Common myeloid progenitor, CD34-positive (primary cell): Measurements from ENCODE around the gene DNASE1L2.
A peak's percentile ranks its signal among the peaks of the same experiment; 100 is the strongest.

Source experiments
- CTCF ChIA-PET: fragments of 350-600 bp; sonication (Branson Sonifier 250); formaldehyde crosslinking; loops from one replicate; lab custom pipeline; 2021; ENCODE audit warnings: antibody characterized with exemption; lab: Charles Lee
- POLR2A ChIA-PET: fragments of 350-600 bp; sonication (Branson Sonifier 250); formaldehyde crosslinking; loops from one replicate; lab custom pipeline; 2021; ENCODE audit warnings: antibody characterized with exemption; lab: Charles Lee
- DNase-seq, 3 donors: peaks; one replicate each; pipeline versions ENCODE4 v3.0.0 to v3.0.0-alpha.2; 2013
- H3K27ac ChIP-seq, 2 experiments: 1 replicate in 1 of 2; 2 replicates in 1 of 2; pipeline ENCODE4 v1.7.0; 2013; ENCODE audit warnings: inconsistent platforms in 2 of 2, low read length in 2 of 2, mild to moderate bottlenecking in 2 of 2, low read depth in 1 of 2, moderate library complexity in 1 of 2; ENCODE audit not compliant: severe bottlenecking in 2 of 2, insufficient read depth in 1 of 2, poor library complexity in 1 of 2
- H3K27me3 ChIP-seq, 5 experiments: replicated peaks in 2 of 5; 1 replicate in 3 of 5; 2 replicates in 2 of 5; pipeline versions ENCODE4 v1.6.1 to v1.7.0; 2013; ENCODE audit warnings: low read length in 4 of 5, mild to moderate bottlenecking in 2 of 5, moderate library complexity in 2 of 5, inconsistent platforms in 1 of 5; ENCODE audit not compliant: insufficient read depth in 5 of 5, control insufficient read depth in 4 of 5
- H3K36me3 ChIP-seq, 4 experiments: 1 replicate in 2 of 4; 2 replicates in 2 of 4; pipeline versions ENCODE4 v1.6.1 to v1.7.0; 2013; ENCODE audit warnings: low read length in 3 of 4, control low read depth in 1 of 4, mild to moderate bottlenecking in 1 of 4; ENCODE audit not compliant: control insufficient read depth in 4 of 4, insufficient read depth in 4 of 4
- H3K4me1 ChIP-seq, 4 experiments: 1 replicate in 3 of 4; 2 replicates in 1 of 4; pipeline versions ENCODE4 v1.6.1 to v1.7.1; 2013; ENCODE audit warnings: low read length in 3 of 4, mild to moderate bottlenecking in 3 of 4, control low read depth in 1 of 4, inconsistent platforms in 1 of 4, moderate library complexity in 1 of 4; ENCODE audit not compliant: control insufficient read depth in 4 of 4, insufficient read depth in 4 of 4; ENCODE audit errors: control extremely low read depth in 1 of 4
- H3K4me3 ChIP-seq, 7 experiments: 1 replicate in 4 of 7; 2 replicates in 3 of 7; pipeline versions ENCODE4 v1.5.1 to v1.7.0; 2013; ENCODE audit warnings: mild to moderate bottlenecking in 7 of 7, low read length in 6 of 7, moderate library complexity in 6 of 7, inconsistent platforms in 2 of 7, low read depth in 2 of 7, control low read depth in 1 of 7; ENCODE audit not compliant: insufficient read depth in 4 of 7, control insufficient read depth in 1 of 7; ENCODE audit errors: extremely low read depth in 1 of 7
- H3K9me3 ChIP-seq, 5 experiments: 1 replicate in 4 of 5; 2 replicates in 1 of 5; pipeline versions ENCODE4 v1.6.1 to v1.7.1; 2013; ENCODE audit warnings: low read length in 4 of 5, mild to moderate bottlenecking in 2 of 5, inconsistent platforms in 1 of 5, low read depth in 1 of 5, moderate library complexity in 1 of 5; ENCODE audit not compliant: control insufficient read depth in 4 of 5, insufficient read depth in 2 of 5; ENCODE audit errors: control extremely low read depth in 1 of 5
- WGBS: methylation state at CpG from one replicate; pipeline ENCODE4 v1.1.5; 2013; ENCODE audit not compliant: insufficient coverage; 5-methylcytosine and 5-hydroxymethylcytosine counted together

Gene DNASE1L2

GRCh38 chr16:2206780-2207433, 29.3 kb upstream of the DNASE1L2 start:
- ChIA-PET CTCF (interaction anchor here (0.7 to 1.7 kb wide), 3 partner anchors 9 to 51 kb away, joined by 3 to 4 read pairs (median 3); partner anchors contain the start of gene TRAF7), POLR2A (no interaction called here)
- peaks cover 0 to 22% (median 14%) of the 10 kb centered on the region in 4 experiments for H3K4me1 ChIP-seq

GRCh38 chr16:2207872-2208271, 28.4 kb upstream of the DNASE1L2 start:
- peaks cover 6 to 55% (median 36%) of the 10 kb centered on the region in 4 experiments for H3K36me3 ChIP-seq
- no peak for DNase-seq
- H3K27me3 ChIP-seq, result no peaks in the 10 kb centered on the region
- H3K4me1 ChIP-seq, result peaks cover 0 to 31% (median 18%) of the 10 kb centered on the region in 4 experiments
- ChIA-PET CTCF (no interaction called here), POLR2A (no interaction called here)
- H3K9me3 ChIP-seq, result no peaks in the 10 kb centered on the region
- 100% methylated on average over 4 of the region's 9 CpGs for WGBS
- no peak overlapping the region for H3K4me3 ChIP-seq
- no peak overlapping the region for H3K27ac ChIP-seq

More at GRCh38 chr16:2206780-2207433, 29.3 kb upstream of the DNASE1L2 start:
- Histone ChIP-seq H3K27ac (peak overlapping the region in 1 of 2 experiments; percentile 91), H3K9me3 (no peaks in the 10 kb centered on the region), H3K36me3 (peaks cover 6 to 46% (median 34%) of the 10 kb centered on the region in 4 experiments), H3K4me3 (no peak overlapping the region), H3K27me3 (no peaks in the 10 kb centered on the region)
- WGBS, result 97% methylated on average over 21 of the region's 23 CpGs
- DNase-seq, result no peak

GRCh38 chr16:2208308-2208707, 27.9 kb upstream of the DNASE1L2 start:
- ChIA-PET CTCF (no interaction called here), POLR2A (no interaction called here)
- peaks cover 2 to 36% (median 23%) of the 10 kb centered on the region in 4 experiments for H3K4me1 ChIP-seq
- 96% methylated on average over 20 of the region's 23 CpGs for WGBS
- no peak for DNase-seq
- no peak overlapping the region for H3K4me3 ChIP-seq
- H3K36me3 ChIP-seq, result peaks cover 6 to 59% (median 36%) of the 10 kb centered on the region in 4 experiments
- no peaks in the 10 kb centered on the region for H3K9me3 ChIP-seq
- H3K27ac ChIP-seq, result no peak overlapping the region
- peaks cover 0 to 3% (median 0%) of the 10 kb centered on the region in 5 experiments for H3K27me3 ChIP-seq

GRCh38 chr16:2208772-2209171, 27.5 kb upstream of the DNASE1L2 start:
- Histone ChIP-seq H3K4me1 (peaks cover 5 to 40% (median 27%) of the 10 kb centered on the region in 4 experiments), H3K4me3 (no peak overlapping the region), H3K36me3 (peaks cover 6 to 59% (median 36%) of the 10 kb centered on the region in 4 experiments), H3K27ac (no peak overlapping the region), H3K27me3 (peaks cover 0 to 7% (median 0%) of the 10 kb centered on the region in 5 experiments), H3K9me3 (no peaks in the 10 kb centered on the region)
- POLR2A ChIA-PET, result no interaction called here
- CTCF ChIA-PET, result no interaction called here
- 97% methylated on average over 8 of the region's 9 CpGs for WGBS
- DNase-seq, result no peak

GRCh38 chr16:2209258-2210008, 26.8 kb upstream of the DNASE1L2 start:
- POLR2A ChIA-PET, result no interaction called here
- Histone ChIP-seq H3K4me1 (peaks cover 5 to 43% (median 34%) of the 10 kb centered on the region in 4 experiments), H3K4me3 (no peak overlapping the region), H3K36me3 (peaks cover 6 to 59% (median 36%) of the 10 kb centered on the region in 4 experiments), H3K9me3 (no peaks in the 10 kb centered on the region), H3K27ac (no peak overlapping the region), H3K27me3 (peaks cover 0 to 7% (median 0%) of the 10 kb centered on the region in 5 experiments)
- no peak for DNase-seq
- 92% methylated on average over 28 of the region's 29 CpGs for WGBS
- CTCF ChIA-PET, result interaction anchor here (1.2 kb wide), 1 partner anchor 41 kb away, joined by 3 read pairs; the partner anchor contains the start of gene ECI1

- ChIA-PET CTCF (interaction anchor here (1.2 kb wide), 1 partner anchor 41 kb away, joined by 3 read pairs; the partner anchor contains the start of gene ECI1), POLR2A (no interaction called here)
- peaks cover 6 to 59% (median 36%) of the 10 kb centered on the region in 4 experiments for H3K36me3 ChIP-seq
- H3K27me3 ChIP-seq, result peaks cover 0 to 7% (median 0%) of the 10 kb centered on the region in 5 experiments
- no peak overlapping the region for H3K27ac ChIP-seq
- no peak for DNase-seq
- H3K4me1 ChIP-seq, result peaks cover 5 to 38% (median 30%) of the 10 kb centered on the region in 4 experiments
- H3K4me3 ChIP-seq, result no peak overlapping the region
- WGBS, result 97% methylated on average over 13 of the region's 17 CpGs
- no peaks in the 10 kb centered on the region for H3K9me3 ChIP-seq
Measured at GRCh38 chr16:2210009-2210332, 26.3 kb upstream of the DNASE1L2 start.
